ENCODE measurements around the gene MFSD6.

DNA sequence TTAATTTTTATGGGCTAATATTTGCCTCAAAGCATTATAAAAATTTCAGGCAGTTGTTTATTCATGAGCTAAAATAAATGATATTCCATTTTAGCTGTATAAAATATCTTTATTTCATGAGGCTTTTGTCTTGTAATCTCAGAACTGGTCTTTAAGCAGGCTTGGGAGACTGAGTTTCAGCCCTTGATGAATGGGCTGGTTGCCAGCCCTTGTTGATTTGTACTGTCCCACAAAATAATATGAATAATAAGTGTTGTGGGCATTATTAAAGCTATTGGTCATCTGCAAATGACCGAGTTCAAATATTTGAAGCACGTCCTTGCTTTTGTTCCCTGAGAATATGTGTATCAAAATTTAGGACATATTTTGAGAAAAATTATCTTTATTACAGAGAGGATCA, 46.6 kb upstream of the MFSD6 start:
- TF ChIP-seq, protein P1, sequence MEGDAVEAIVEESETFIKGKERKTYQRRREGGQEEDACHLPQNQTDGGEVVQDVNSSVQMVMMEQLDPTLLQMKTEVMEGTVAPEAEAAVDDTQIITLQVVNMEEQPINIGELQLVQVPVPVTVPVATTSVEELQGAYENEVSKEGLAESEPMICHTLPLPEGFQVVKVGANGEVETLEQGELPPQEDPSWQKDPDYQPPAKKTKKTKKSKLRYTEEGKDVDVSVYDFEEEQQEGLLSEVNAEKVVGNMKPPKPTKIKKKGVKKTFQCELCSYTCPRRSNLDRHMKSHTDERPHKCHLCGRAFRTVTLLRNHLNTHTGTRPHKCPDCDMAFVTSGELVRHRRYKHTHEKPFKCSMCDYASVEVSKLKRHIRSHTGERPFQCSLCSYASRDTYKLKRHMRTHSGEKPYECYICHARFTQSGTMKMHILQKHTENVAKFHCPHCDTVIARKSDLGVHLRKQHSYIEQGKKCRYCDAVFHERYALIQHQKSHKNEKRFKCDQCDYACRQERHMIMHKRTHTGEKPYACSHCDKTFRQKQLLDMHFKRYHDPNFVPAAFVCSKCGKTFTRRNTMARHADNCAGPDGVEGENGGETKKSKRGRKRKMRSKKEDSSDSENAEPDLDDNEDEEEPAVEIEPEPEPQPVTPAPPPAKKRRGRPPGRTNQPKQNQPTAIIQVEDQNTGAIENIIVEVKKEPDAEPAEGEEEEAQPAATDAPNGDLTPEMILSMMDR (IDR thresholded peaks at IDR 0.05) = no peak
- no peak for TF ChIP-seq POLR2A (IDR thresholded peaks at IDR 0.05)

All from esophagus squamous epithelium (tissue), 4 donors.